ENCODE measurements around the gene DPP4. TPM values are rescaled to one million over a fixed set of nuclear protein-coding genes. Genes with fewer than 3 reads are reported as not detected.

The DPP4 gene
- polyA plus RNA-seq, 1 donor (not counting 4 experiments of a cell fraction or from before 2014, with no cell fraction given) = 1.1 TPM

DNA sequence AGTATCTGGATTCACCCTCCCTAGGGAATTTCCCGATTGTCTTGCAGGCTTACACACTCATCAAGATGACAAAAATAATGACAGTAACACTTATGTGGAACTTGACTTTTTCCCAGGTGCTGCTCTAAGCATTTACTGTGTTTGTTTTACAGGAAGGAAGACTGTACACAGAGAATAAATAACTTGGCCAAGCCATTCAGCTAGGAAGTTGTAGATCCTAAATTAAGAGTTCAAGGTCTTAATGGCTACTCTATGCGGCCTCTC lies 549 bp upstream of the DPP4 start:
- Histone ChIP-seq H3K9ac (ENCODE audit: control insufficient read depth, extremely low read depth, insufficient read depth, low read length) (no peak overlapping the region), H2AFZ (ENCODE audit: control insufficient read depth, low read length) (peak overlapping the region; percentile 84)
- TF ChIP-seq, protein P1, sequence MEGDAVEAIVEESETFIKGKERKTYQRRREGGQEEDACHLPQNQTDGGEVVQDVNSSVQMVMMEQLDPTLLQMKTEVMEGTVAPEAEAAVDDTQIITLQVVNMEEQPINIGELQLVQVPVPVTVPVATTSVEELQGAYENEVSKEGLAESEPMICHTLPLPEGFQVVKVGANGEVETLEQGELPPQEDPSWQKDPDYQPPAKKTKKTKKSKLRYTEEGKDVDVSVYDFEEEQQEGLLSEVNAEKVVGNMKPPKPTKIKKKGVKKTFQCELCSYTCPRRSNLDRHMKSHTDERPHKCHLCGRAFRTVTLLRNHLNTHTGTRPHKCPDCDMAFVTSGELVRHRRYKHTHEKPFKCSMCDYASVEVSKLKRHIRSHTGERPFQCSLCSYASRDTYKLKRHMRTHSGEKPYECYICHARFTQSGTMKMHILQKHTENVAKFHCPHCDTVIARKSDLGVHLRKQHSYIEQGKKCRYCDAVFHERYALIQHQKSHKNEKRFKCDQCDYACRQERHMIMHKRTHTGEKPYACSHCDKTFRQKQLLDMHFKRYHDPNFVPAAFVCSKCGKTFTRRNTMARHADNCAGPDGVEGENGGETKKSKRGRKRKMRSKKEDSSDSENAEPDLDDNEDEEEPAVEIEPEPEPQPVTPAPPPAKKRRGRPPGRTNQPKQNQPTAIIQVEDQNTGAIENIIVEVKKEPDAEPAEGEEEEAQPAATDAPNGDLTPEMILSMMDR (optimal IDR thresholded peaks at IDR 0.05 in 1 of 3, IDR thresholded peaks at IDR 0.05 in 1 of 3, conservative IDR thresholded peaks at IDR 0.05 in 1 of 3; ENCODE audit: extremely low read depth in 1 of 3, insufficient read depth in 2 of 3, low read length in 3 of 3) = no peak
- no peak for TF ChIP-seq EZH2 (IDR thresholded peaks at IDR 0.05; ENCODE audit: low read length)

DNA sequence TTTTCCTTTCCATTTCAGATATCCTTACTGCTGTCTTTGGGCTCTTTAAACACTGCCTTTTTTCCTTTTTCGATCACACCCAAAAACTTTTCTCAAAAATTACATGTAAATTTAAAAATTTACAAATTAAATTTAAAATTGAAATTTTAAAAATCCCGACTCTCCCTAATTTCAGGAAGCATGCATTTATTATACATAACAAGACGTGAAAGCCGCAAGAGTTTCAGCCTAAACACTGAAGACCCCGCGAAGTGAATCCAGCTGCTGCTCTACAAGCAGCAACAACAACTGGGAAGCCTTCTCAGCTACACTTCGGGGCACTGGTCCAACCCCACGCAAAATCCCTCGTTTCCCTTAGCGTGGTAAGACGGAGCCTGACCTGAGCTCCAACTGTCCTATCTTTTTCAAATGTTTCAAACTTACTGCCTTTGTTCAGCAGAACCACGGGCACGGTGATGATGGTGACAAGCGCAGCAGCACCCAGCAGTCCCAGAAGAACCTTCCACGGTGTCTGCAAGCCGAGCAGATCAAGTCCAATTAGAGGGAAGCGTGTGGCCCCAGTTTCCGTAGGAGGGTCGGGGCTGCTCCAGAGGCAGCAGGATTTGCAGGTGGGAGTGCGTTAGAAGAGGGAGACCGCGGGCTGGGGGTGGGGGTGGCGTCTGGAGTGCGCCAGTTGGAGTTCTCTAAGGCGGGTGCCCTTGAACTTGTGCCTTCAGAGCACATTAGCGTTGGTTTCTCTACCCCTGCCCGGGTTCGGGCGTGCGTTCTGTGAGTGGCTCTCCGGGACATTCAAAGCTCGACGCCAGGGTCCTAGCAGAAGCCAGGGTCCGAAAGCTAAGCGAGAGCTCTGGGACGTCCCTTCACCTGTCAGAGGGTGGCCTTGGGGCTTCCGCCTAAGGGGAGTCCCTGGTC lies 783 bp downstream of the DPP4 start:
- TF ChIP-seq, protein P1 (optimal IDR thresholded peaks at IDR 0.05 in 1 of 3, IDR thresholded peaks at IDR 0.05 in 1 of 3, conservative IDR thresholded peaks at IDR 0.05 in 1 of 3; ENCODE audit: extremely low read depth in 1 of 3, insufficient read depth in 2 of 3, low read length in 3 of 3) = no peak
- TF ChIP-seq EZH2 (IDR thresholded peaks at IDR 0.05; ENCODE audit: low read length) = no peak
- Histone ChIP-seq H3K4me1 (ENCODE audit: control insufficient read depth, extremely low read depth, insufficient read depth, low read length) (peaks cover 12% of the 10 kb centered on the region), H3K4me2 (ENCODE audit: control insufficient read depth, extremely low read depth, insufficient read depth, low read depth, low read length) (peak overlapping the region; percentile 87), H2AFZ (ENCODE audit: control insufficient read depth, low read length) (peak overlapping the region; percentile 73), H4K20me1 (ENCODE audit: control insufficient read depth, extremely low read depth, insufficient read depth, low read length) (no peaks in the 10 kb centered on the region), H3K27me3 (ENCODE audit: control insufficient read depth, extremely low read depth, insufficient read depth, low read length) (no peaks in the 10 kb centered on the region), H3K9me1 (ENCODE audit: control insufficient read depth, extremely low read depth, insufficient read depth, low read length) (no peaks in the 10 kb centered on the region), H3K79me2 (ENCODE audit: control insufficient read depth, insufficient read depth, low read length) (no peaks in the 10 kb centered on the region), H3K27ac (ENCODE audit: control insufficient read depth, insufficient read depth, low read length) (no peak overlapping the region), H3K36me3 (ENCODE audit: control insufficient read depth in 2 of 2, extremely low read depth in 1 of 2, insufficient read depth in 2 of 2, low read length in 2 of 2) (no peaks in the 10 kb centered on the region), H3K9me3 (ENCODE audit: control insufficient read depth, low read depth, low read length) (no peaks in the 10 kb centered on the region), H3K9ac (ENCODE audit: control insufficient read depth, extremely low read depth, insufficient read depth, low read length) (peak overlapping the region; percentile 61), H3K4me3 (ENCODE audit: control insufficient read depth in 2 of 3, extremely low read depth in 1 of 3, insufficient read depth in 2 of 3, low read depth in 1 of 3, low read length in 3 of 3) (peak overlapping the region; percentile 33 to 65 (median 64))
- no peak for DNase-seq (ENCODE audit: low read depth, low spot score)
- dilution Hi-C loops (cut with MboI; ENCODE audit: extremely low pct_ligation_motif_present, low sequenced_read_pairs) = no loop called here
- FAIRE-seq = no peak

More for the DNA sequence above, 549 bp upstream of the DPP4 start:
- dilution Hi-C loops (cut with MboI; ENCODE audit: extremely low pct_ligation_motif_present, low sequenced_read_pairs) = no loop called here
- Histone ChIP-seq H3K9me3 (ENCODE audit: control insufficient read depth, low read depth, low read length) (peaks cover 6% of the 10 kb centered on the region), H3K27me3 (ENCODE audit: control insufficient read depth, extremely low read depth, insufficient read depth, low read length) (no peaks in the 10 kb centered on the region), H3K4me1 (ENCODE audit: control insufficient read depth, extremely low read depth, insufficient read depth, low read length) (peaks cover 12% of the 10 kb centered on the region), H3K4me3 (ENCODE audit: control insufficient read depth in 2 of 3, extremely low read depth in 1 of 3, insufficient read depth in 2 of 3, low read depth in 1 of 3, low read length in 3 of 3) (peak overlapping the region in 1 of 3 experiments; percentile 64), H3K36me3 (ENCODE audit: control insufficient read depth in 2 of 2, extremely low read depth in 1 of 2, insufficient read depth in 2 of 2, low read length in 2 of 2) (no peaks in the 10 kb centered on the region), H3K79me2 (ENCODE audit: control insufficient read depth, insufficient read depth, low read length) (no peaks in the 10 kb centered on the region), H3K4me2 (ENCODE audit: control insufficient read depth, extremely low read depth, insufficient read depth, low read depth, low read length) (peak overlapping the region; percentile 87), H4K20me1 (ENCODE audit: control insufficient read depth, extremely low read depth, insufficient read depth, low read length) (no peaks in the 10 kb centered on the region), H3K27ac (ENCODE audit: control insufficient read depth, insufficient read depth, low read length) (no peak overlapping the region), H3K9me1 (ENCODE audit: control insufficient read depth, extremely low read depth, insufficient read depth, low read length) (no peaks in the 10 kb centered on the region)
- FAIRE-seq (no peak), DNase-seq (ENCODE audit: low read depth, low spot score) (no peak)

Measured in keratinocyte (primary cell).